Hepatocyte (in vitro differentiated cells): ENCODE results near the gene TRIP10.

Source experiments
- CTCF ChIP-seq: fragments of 200-600 bp; sonication (generic); IDR thresholded peaks from 2 replicates; pipeline ENCODE4 v1.5.1; 2016; ENCODE audit warnings: antibody characterized with exemption, mild to moderate bottlenecking; ENCODE audit not compliant: poor library complexity
- EZH2 ChIP-seq: fragments of 200-600 bp; sonication (generic); IDR thresholded peaks from 2 replicates; pipeline ENCODE4 v1.6.1; 2016; ENCODE audit warnings: antibody characterized with exemption, mild to moderate bottlenecking, borderline replicate concordance
- EZH2phosphoT487 ChIP-seq: fragments of 200-600 bp; sonication (generic); IDR thresholded peaks from one replicate; pipeline ENCODE4 v1.6.1; 2018; ENCODE audit warnings: antibody characterized with exemption, mild to moderate bottlenecking, low read depth, moderate library complexity; ENCODE audit not compliant: unreplicated experiment, severe bottlenecking

- TF ChIP-seq EZH2phosphoT487 (no peak), CTCF (no peak), EZH2 (no peak)
Observed at GRCh38 chr19:6712692-6713670, 26.5 kb upstream of the TRIP10 start.
